Endothelial cell of umbilical vein (primary cell): ENCODE results near the gene NAT10. TPM values are rescaled to one million over a fixed set of nuclear protein-coding genes. Genes with fewer than 3 reads are reported as not detected.

ENCODE experiments used
- BruUV-seq: library from RNA; stranded (reverse); fragments of 400-500 nt; replicated peaks from 2 replicates; lab custom pipeline; 2021; lab: Mats Ljungman, UMichigan
- CTCF ChIA-PET: fragments of 300-600, 350-600 bp; sonication (Branson Sonifier 250); formaldehyde crosslinking; loops from one replicate; lab custom pipeline; 2021; ENCODE audit warnings: antibody characterized with exemption, inconsistent platforms; lab: Charles Lee
- POLR2A ChIA-PET: fragments of 300-600, 350-600 bp; sonication (Branson Sonifier 250); formaldehyde crosslinking; loops from one replicate; lab custom pipeline; 2021; ENCODE audit warnings: antibody characterized with exemption, inconsistent platforms; lab: Charles Lee
- DNase-seq: peaks from one replicate; pipeline ENCODE4 v3.0.0-alpha.2; 2011; ENCODE audit warnings: low read depth, low spot score
- FAIRE-seq: peaks from 2 replicates; lab custom pipeline; 2011; peaks lifted over from hg19 to GRCh38; lab: Jason Lieb, UNC
- H2AFZ ChIP-seq: 2 replicates; pipeline ENCODE4 v1.6.0; 2012; ENCODE audit warnings: low read depth, low read length, control low read depth, inconsistent platforms
- H3K27ac ChIP-seq: 2 replicates; pipeline ENCODE4 v1.5.1; 2011; ENCODE audit warnings: low read depth, mild to moderate bottlenecking, control low read depth, low read length, moderate library complexity; ENCODE audit not compliant: insufficient read depth
- H3K27me3 ChIP-seq, 2 experiments: 2 replicates each; pipeline versions ENCODE4 v1.6.0 to v1.6.1; 2011; ENCODE audit warnings: low read length in 2 of 2, mixed read lengths in 1 of 2; ENCODE audit not compliant: control insufficient read depth in 2 of 2, insufficient read depth in 2 of 2
- H3K36me3 ChIP-seq, 2 experiments: 2 replicates in 1 of 2; 3 replicates in 1 of 2; pipeline ENCODE4 v1.5.1; 2011; ENCODE audit warnings: low read length in 2 of 2, mild to moderate bottlenecking in 1 of 2, moderate library complexity in 1 of 2; ENCODE audit not compliant: control insufficient read depth in 2 of 2, insufficient read depth in 2 of 2; ENCODE audit errors: extremely low read depth in 1 of 2
- H3K4me1 ChIP-seq: 3 replicates; pipeline ENCODE4 v1.5.1; 2011; ENCODE audit warnings: mild to moderate bottlenecking, low read length; ENCODE audit not compliant: control insufficient read depth, insufficient read depth; ENCODE audit errors: extremely low read depth
- H3K4me2 ChIP-seq: 2 replicates; pipeline ENCODE4 v1.6.1; 2011; ENCODE audit warnings: low read length, control low read depth, mixed read lengths; ENCODE audit not compliant: insufficient read depth
- H3K4me3 ChIP-seq, 3 experiments: fragments of 200-600 bp in 1 of 3; sonication (generic), shearing (Covaris generic) in 1 of 3; replicated peaks in 1 of 3; 2 replicates each; pipeline ENCODE4 v1.5.1; 2011 to 2016; ENCODE audit warnings: control low read depth in 3 of 3, low read length in 3 of 3, mild to moderate bottlenecking in 2 of 3, inconsistent platforms in 1 of 3, low read depth in 1 of 3, moderate library complexity in 1 of 3; ENCODE audit not compliant: insufficient read depth in 1 of 3
- H3K79me2 ChIP-seq: 2 replicates; pipeline ENCODE4 v1.6.0; 2012; ENCODE audit warnings: low read length, inconsistent platforms; ENCODE audit not compliant: control insufficient read depth, insufficient read depth
- H3K9ac ChIP-seq: replicated peaks from 2 replicates; pipeline ENCODE3; 2011; ENCODE audit warnings: low read length, control low read depth; ENCODE audit not compliant: insufficient read depth; ENCODE audit errors: extremely low read depth
- H3K9me1 ChIP-seq: replicated peaks from 3 replicates; pipeline ENCODE4 v1.6.0; 2011; ENCODE audit warnings: mild to moderate bottlenecking, low read length; ENCODE audit not compliant: control insufficient read depth, insufficient read depth; ENCODE audit errors: extremely low read depth
- H3K9me3 ChIP-seq: replicated peaks from 2 replicates; pipeline ENCODE4 v1.5.1; 2012; ENCODE audit warnings: low read length, inconsistent platforms; ENCODE audit not compliant: control insufficient read depth, insufficient read depth
- H4K20me1 ChIP-seq: replicated peaks from 2 replicates; pipeline ENCODE3; 2011; ENCODE audit warnings: mild to moderate bottlenecking, low read length; ENCODE audit not compliant: control insufficient read depth, insufficient read depth; ENCODE audit errors: extremely low read depth
- EZH2 ChIP-seq: IDR thresholded peaks from 2 replicates; pipeline ENCODE4 v1.6.1; 2012; ENCODE audit warnings: borderline replicate concordance, low read depth, mild to moderate bottlenecking, moderate library complexity, low read length, inconsistent platforms; ENCODE audit not compliant: severe bottlenecking
- FOS ChIP-seq: IDR thresholded peaks from 2 replicates; pipeline ENCODE4 v1.6.1; 2011; ENCODE audit warnings: mild to moderate bottlenecking, low read length, moderate library complexity, borderline replicate concordance; ENCODE audit not compliant: insufficient read depth
- GATA2 ChIP-seq: IDR thresholded peaks from 2 replicates; pipeline ENCODE4 v1.7.0; 2011; ENCODE audit warnings: low read depth, mild to moderate bottlenecking, moderate library complexity, mixed read lengths, low read length; ENCODE audit not compliant: insufficient read length, insufficient read depth
- JUN ChIP-seq: IDR thresholded peaks from 2 replicates; pipeline ENCODE4 v1.6.1; 2011; ENCODE audit warnings: borderline replicate concordance, low read depth; ENCODE audit not compliant: insufficient read length, insufficient read depth
- MYC ChIP-seq: IDR thresholded peaks from one replicate; pipeline ENCODE4 v1.6.1; 2011; ENCODE audit warnings: mild to moderate bottlenecking, low read depth, low read length
- POLR2A ChIP-seq: IDR thresholded peaks from 2 replicates; pipeline ENCODE4 v1.6.1; 2012; ENCODE audit warnings: low read depth, mild to moderate bottlenecking, control low read depth, low read length
- POLR2AphosphoS5 ChIP-seq: IDR thresholded peaks from 2 replicates; pipeline ENCODE4 v1.6.1; 2012; ENCODE audit warnings: low read depth, mild to moderate bottlenecking, control low read depth, low read length, moderate library complexity; ENCODE audit not compliant: insufficient read depth
- dilution Hi-C: fragments of 300-500 bp; cut with MboI; formaldehyde crosslinking; loops from one replicate; pipeline ENCODE4 v1.15.0; 2019; ENCODE audit warnings: low sequenced_read_pairs; ENCODE audit not compliant: extremely low pct_ligation_motif_present
- intact Hi-C: fragments of 100-400 bp; cut with micrococcal nuclease; formaldehyde crosslinking; loops from one replicate; pipeline ENCODE4 v1.10.0; 2022
- polyA plus RNA-seq, 4 experiments: library from polyadenylated mRNA; depleted of rRNA in 3 of 4; stranded (reverse) in 3 of 4; unstranded in 1 of 4; fragments of >200 nt; gene quantifications; 2 replicates each; pipeline versions ENCODE4 v1.2.1 to v1.2.3, GENCODE V29; 2011 to 2012; ENCODE audit warnings: missing spikeins in 1 of 4
- total RNA-seq: library from RNA; stranded (reverse); gene quantifications from 2 replicates; pipeline ENCODE4 v1.2.3, GENCODE V29; 2021
- TF ChIP-seq, protein P1 (sequence below): IDR thresholded peaks from 2 replicates; pipeline ENCODE4 v1.6.1; 2011; ENCODE audit not compliant: insufficient read depth, insufficient read length
- TF ChIP-seq, protein P2 (sequence below), 2 donors: IDR thresholded peaks; 1 replicate in 1 of 2; 2 replicates in 1 of 2; pipeline ENCODE4 v1.5.1; 2011; ENCODE audit warnings: low read length in 2 of 2, mild to moderate bottlenecking in 2 of 2, moderate library complexity in 2 of 2, control low read depth in 1 of 2, inconsistent platforms in 1 of 2, low read depth in 1 of 2; ENCODE audit not compliant: insufficient read depth in 1 of 2; ENCODE audit errors: extremely low read depth in 1 of 2

Gene NAT10
- total and polyA plus RNA-seq, 2 donors (not counting 3 experiments of a cell fraction or from before 2014, with no cell fraction given) = 32.0 to 57.6 TPM

DNA sequence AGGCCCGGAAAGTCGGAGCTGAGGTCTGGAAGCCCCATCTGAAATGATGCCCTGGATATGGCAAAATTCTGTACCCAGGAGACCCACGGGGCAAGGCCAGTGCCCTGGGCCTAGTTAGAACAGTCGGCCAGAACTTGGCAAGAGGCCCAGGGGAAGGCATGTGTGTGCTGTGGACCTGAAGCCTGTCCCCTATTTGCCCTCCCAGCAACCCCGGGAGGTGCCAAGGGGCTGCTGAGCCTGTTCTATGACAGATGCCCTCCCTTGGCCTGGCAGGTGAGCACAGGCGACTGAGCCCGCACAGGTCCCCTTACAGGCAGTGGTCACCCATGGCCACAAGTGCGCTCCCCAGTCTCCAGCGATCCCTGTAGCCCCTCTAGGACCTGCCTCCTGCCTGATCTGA, 51.7 kb downstream of the NAT10 start:
- no peak for FAIRE-seq
- no peak overlapping the region for H3K9ac ChIP-seq
- no peak overlapping the region for H2AFZ ChIP-seq
- no peak for TF ChIP-seq JUN
- TF ChIP-seq POLR2AphosphoS5 = no peak
- no peak for TF ChIP-seq GATA2
- TF ChIP-seq EZH2 = no peak
- TF ChIP-seq, protein P1, sequence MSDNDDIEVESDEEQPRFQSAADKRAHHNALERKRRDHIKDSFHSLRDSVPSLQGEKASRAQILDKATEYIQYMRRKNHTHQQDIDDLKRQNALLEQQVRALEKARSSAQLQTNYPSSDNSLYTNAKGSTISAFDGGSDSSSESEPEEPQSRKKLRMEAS = no peak
- TF ChIP-seq MYC = no peak
- TF ChIP-seq, protein P2, sequence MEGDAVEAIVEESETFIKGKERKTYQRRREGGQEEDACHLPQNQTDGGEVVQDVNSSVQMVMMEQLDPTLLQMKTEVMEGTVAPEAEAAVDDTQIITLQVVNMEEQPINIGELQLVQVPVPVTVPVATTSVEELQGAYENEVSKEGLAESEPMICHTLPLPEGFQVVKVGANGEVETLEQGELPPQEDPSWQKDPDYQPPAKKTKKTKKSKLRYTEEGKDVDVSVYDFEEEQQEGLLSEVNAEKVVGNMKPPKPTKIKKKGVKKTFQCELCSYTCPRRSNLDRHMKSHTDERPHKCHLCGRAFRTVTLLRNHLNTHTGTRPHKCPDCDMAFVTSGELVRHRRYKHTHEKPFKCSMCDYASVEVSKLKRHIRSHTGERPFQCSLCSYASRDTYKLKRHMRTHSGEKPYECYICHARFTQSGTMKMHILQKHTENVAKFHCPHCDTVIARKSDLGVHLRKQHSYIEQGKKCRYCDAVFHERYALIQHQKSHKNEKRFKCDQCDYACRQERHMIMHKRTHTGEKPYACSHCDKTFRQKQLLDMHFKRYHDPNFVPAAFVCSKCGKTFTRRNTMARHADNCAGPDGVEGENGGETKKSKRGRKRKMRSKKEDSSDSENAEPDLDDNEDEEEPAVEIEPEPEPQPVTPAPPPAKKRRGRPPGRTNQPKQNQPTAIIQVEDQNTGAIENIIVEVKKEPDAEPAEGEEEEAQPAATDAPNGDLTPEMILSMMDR (IDR thresholded peaks at IDR 0.05; ENCODE audit: extremely low read depth in 1 of 2, insufficient read depth in 1 of 2, low read depth in 1 of 2, low read length in 2 of 2) = no peak
- TF ChIP-seq FOS = no peak
- no peak for TF ChIP-seq POLR2A
- peaks cover 0 to 2% of the 10 kb centered on the region in 2 experiments for H3K36me3 ChIP-seq
- H3K27ac ChIP-seq = no peak overlapping the region
- no peak overlapping the region for H3K4me3 ChIP-seq
- H3K79me2 ChIP-seq = no peaks in the 10 kb centered on the region
- BruUV-seq = no TSS peak
- H3K4me2 ChIP-seq = no peak overlapping the region
- DNase-seq = no peak
- H3K9me1 ChIP-seq = no peaks in the 10 kb centered on the region
- no peaks in the 10 kb centered on the region for H4K20me1 ChIP-seq
- ChIA-PET POLR2A (no interaction called here), CTCF (no interaction called here)
- H3K4me1 ChIP-seq = no peaks in the 10 kb centered on the region
- no peaks in the 10 kb centered on the region for H3K27me3 ChIP-seq
- H3K9me3 ChIP-seq = no peaks in the 10 kb centered on the region
- dilution Hi-C loops (no loop called here), intact Hi-C loops (no loop called here)
